Chondrocyte (in vitro differentiated cells): ENCODE results near the gene TLE4. TPM values are rescaled to one million over a fixed set of nuclear protein-coding genes. Genes with fewer than 3 reads are reported as not detected.

Experiments
- DNase-seq: peaks from one replicate; pipeline ENCODE4 v3.0.0; 2021; ENCODE audit warnings: mixed read lengths, low spot score
- H3K27ac Mint-ChIP-seq: one replicate; pipeline ENCODE4 v1.8.0; 2021; ENCODE audit warnings: mild to moderate bottlenecking, moderate library complexity, mixed read lengths; ENCODE audit not compliant: unreplicated experiment
- H3K27me3 Mint-ChIP-seq: 2 replicates; pipeline ENCODE4 v1.8.0; 2021; ENCODE audit warnings: low read depth, mixed read lengths
- H3K36me3 Mint-ChIP-seq: 2 replicates; pipeline ENCODE4 v1.8.0; 2021; ENCODE audit warnings: low read depth, mixed read lengths
- H3K4me1 Mint-ChIP-seq: 2 replicates; pipeline ENCODE4 v1.8.0; 2021; ENCODE audit warnings: low read depth, mild to moderate bottlenecking, mixed read lengths
- H3K4me3 Mint-ChIP-seq: one replicate; pipeline ENCODE4 v1.8.0; 2021; ENCODE audit warnings: mild to moderate bottlenecking, moderate library complexity, mixed read lengths; ENCODE audit not compliant: unreplicated experiment
- H3K9me3 Mint-ChIP-seq: 2 replicates; pipeline ENCODE4 v1.8.0; 2021; ENCODE audit warnings: low read depth, mixed read lengths
- CTCF ChIP-seq: fragments of 200-600 bp; sonication (generic); IDR thresholded peaks from 2 replicates; pipeline ENCODE4 v1.5.0; 2021; ENCODE audit warnings: antibody characterized with exemption, mild to moderate bottlenecking, moderate library complexity
- total RNA-seq: library from RNA; stranded (reverse); gene quantifications from 3 replicates; pipeline ENCODE4 v1.2.1, GENCODE V29; 2021

Gene TLE4
- total RNA-seq, 1 donor from 2014 or later, result 66.0 TPM

DNA sequence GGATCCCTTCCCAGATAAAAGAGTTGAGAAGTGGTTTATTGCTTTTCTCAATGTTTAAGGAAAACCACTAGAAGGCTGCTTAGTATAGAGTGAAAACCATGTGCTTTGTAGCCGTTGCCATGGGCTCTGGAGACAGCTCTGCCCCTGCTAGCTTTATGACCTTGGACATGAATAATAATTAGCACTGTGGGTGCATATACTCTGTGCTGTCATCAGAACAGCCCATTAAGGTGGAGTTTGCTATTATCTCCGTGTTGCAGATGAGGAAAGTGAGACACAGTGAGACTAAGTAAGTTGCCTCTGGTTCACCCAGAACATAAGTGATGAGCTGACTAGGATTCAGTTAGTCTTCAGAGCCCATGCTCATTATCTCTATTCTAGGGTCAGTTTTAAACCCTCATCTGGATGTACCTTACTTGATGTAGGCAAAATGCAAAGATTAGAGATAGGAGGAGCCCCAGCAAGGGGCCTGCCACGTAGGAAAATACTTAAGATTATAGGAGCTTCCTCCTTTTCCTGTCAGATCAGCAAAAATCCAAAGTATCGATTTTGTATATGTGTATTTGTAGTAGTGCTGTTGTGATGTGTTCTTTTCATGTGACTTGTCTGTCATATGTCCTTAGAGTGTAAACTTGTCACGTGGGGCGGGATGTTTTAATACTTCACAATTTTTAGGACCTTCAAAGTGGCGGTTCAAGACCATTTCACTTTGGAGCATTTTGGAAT, 102.5 kb downstream of the TLE4 start:
- H3K9me3 Mint-ChIP-seq, result no peaks in the 10 kb centered on the region
- no peak overlapping the region for H3K27ac Mint-ChIP-seq
- H3K4me3 Mint-ChIP-seq, result no peak overlapping the region
- no peaks in the 10 kb centered on the region for H3K27me3 Mint-ChIP-seq
- H3K4me1 Mint-ChIP-seq, result peaks cover 52% of the 10 kb centered on the region
- TF ChIP-seq CTCF, result no peak
- peaks cover 11% of the 10 kb centered on the region for H3K36me3 Mint-ChIP-seq
- no peak for DNase-seq

DNA sequence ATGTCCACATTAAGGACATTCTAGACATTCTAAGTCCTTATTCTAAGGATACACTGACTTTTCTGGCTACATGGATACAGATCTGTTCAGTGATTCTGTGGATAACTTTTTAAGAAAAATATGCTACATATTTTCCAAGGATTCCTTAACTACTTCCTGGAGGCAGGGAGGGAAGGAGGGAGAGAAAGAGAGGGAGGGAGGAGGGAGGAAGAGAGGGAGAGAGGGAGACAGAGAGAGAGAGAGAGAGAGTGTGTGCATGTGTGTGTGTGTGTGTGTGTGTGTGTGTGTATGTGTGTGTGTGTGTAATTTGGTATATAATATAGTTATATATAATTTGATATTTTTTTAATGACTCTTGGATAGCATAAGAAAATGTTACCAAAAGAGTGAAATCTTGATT, 109.8 kb downstream of the TLE4 start:
- Mint-ChIP-seq H3K4me1 (peaks cover 57% of the 10 kb centered on the region), H3K9me3 (no peaks in the 10 kb centered on the region), H3K36me3 (no peaks in the 10 kb centered on the region), H3K27me3 (no peaks in the 10 kb centered on the region), H3K27ac (peak overlapping the region; percentile 69), H3K4me3 (no peak overlapping the region)
- DNase-seq, result no peak
- no peak for TF ChIP-seq CTCF

DNA sequence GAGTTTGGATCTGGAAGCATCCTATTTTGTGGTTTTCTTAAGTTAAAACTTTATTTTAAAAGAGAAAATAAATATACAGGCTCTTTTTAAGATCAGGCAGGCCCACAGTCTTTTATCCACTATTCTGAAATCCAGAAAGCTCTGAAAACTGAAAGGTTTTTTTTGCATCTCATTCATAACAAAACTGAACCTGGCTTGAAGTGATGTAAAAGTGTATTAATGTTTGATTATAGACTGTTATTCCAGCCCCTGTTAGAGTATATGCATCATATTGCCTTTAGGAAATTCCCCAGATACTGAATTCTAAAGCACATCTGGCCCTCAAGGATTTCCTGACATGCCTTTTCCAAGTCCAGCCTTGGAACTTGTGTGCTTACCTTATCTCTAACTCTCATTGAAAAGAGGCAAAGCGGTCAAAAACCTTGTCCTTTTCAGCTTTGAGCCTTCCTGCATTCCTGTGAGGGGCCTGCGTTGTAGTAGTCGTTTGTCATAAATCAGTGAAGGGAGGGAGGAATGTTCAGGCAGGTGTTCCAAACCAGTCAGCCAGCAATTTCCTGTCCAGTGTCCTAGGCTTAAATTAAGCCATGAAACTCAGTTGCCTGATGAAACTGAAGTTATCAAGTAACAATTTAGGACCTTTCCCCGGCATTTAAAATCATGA, 110.4 kb downstream of the TLE4 start:
- Mint-ChIP-seq H3K4me1 (peaks cover 63% of the 10 kb centered on the region), H3K36me3 (peaks cover under 1% of the 10 kb centered on the region), H3K9me3 (no peaks in the 10 kb centered on the region), H3K27me3 (no peaks in the 10 kb centered on the region), H3K27ac (peak overlapping the region; percentile 69), H3K4me3 (peak overlapping the region; percentile 11)
- no peak for DNase-seq
- no peak for TF ChIP-seq CTCF

GRCh38 chr9:79684059-79684458, 112.3 kb downstream of the TLE4 start:
- Mint-ChIP-seq H3K9me3 (no peaks in the 10 kb centered on the region), H3K4me1 (peaks cover 73% of the 10 kb centered on the region), H3K27me3 (no peaks in the 10 kb centered on the region), H3K27ac (no peak overlapping the region), H3K4me3 (no peak overlapping the region), H3K36me3 (peaks cover 4% of the 10 kb centered on the region)
- no peak for TF ChIP-seq CTCF
- no peak for DNase-seq

GRCh38 chr9:79684711-79685575, 113.2 kb downstream of the TLE4 start:
- Mint-ChIP-seq H3K36me3 (peaks cover 4% of the 10 kb centered on the region), H3K9me3 (no peaks in the 10 kb centered on the region), H3K27me3 (no peaks in the 10 kb centered on the region), H3K27ac (peak overlapping the region; percentile 73), H3K4me1 (peaks cover 73% of the 10 kb centered on the region), H3K4me3 (no peak overlapping the region)
- no peak for DNase-seq
- TF ChIP-seq CTCF, result no peak
